Bronchial epithelial cell (primary cell): ENCODE measurements around the gene WBP11. TPM values are rescaled to one million over a fixed set of nuclear protein-coding genes. Genes with fewer than 3 reads are reported as not detected.

Experiments
- DNase-seq: peaks from one replicate; pipeline ENCODE4 v3.0.0-alpha.2; 2010; ENCODE audit warnings: low read depth
- FAIRE-seq: peaks from 2 replicates; lab custom pipeline; 2011; peaks lifted over from hg19 to GRCh38; lab: Jason Lieb, UNC
- H3K27me3 ChIP-seq: 2 replicates; pipeline ENCODE4 v1.5.1; 2011; ENCODE audit warnings: low read length; ENCODE audit not compliant: control insufficient read depth, insufficient read depth
- H3K36me3 ChIP-seq: 2 replicates; pipeline ENCODE4 v1.5.1; 2011; ENCODE audit warnings: low read length; ENCODE audit not compliant: control insufficient read depth, insufficient read depth
- H3K4me3 ChIP-seq: 2 replicates; pipeline ENCODE4 v1.5.1; 2011; ENCODE audit warnings: mild to moderate bottlenecking, low read depth, low read length, control low read depth
- total RNA-seq: library from RNA; depleted of rRNA; stranded (reverse); fragments of >200 nt; gene quantifications from 2 replicates; pipeline ENCODE4 v1.2.1, GENCODE V29; 2014
- TF ChIP-seq, protein P1 (sequence below): IDR thresholded peaks from 2 replicates; pipeline ENCODE4 v1.5.1; 2011; ENCODE audit warnings: mild to moderate bottlenecking, moderate library complexity, low read length, control low read depth, inconsistent platforms; ENCODE audit not compliant: insufficient read depth, severe bottlenecking

The WBP11 gene
- 3.7 and 9.2 TPM in 2 replicates for total RNA-seq

GRCh38 chr12:14803011-14803829, at the start of gene WBP11, which contains the start of gene C12orf60:
WBP11 (minus strand) TSS chr12:14803478; CDS start chr12:14801383, 2,095 bp downstream.
C12orf60 (plus strand) TSS chr12:14803670; CDS start chr12:14822936, 19,266 bp downstream.
- FAIRE-seq = peak; percentile 81
- DNase-seq = peak; percentile 99
- H3K36me3 ChIP-seq = peaks cover 2% of the 10 kb centered on the region
- TF ChIP-seq, protein P1, sequence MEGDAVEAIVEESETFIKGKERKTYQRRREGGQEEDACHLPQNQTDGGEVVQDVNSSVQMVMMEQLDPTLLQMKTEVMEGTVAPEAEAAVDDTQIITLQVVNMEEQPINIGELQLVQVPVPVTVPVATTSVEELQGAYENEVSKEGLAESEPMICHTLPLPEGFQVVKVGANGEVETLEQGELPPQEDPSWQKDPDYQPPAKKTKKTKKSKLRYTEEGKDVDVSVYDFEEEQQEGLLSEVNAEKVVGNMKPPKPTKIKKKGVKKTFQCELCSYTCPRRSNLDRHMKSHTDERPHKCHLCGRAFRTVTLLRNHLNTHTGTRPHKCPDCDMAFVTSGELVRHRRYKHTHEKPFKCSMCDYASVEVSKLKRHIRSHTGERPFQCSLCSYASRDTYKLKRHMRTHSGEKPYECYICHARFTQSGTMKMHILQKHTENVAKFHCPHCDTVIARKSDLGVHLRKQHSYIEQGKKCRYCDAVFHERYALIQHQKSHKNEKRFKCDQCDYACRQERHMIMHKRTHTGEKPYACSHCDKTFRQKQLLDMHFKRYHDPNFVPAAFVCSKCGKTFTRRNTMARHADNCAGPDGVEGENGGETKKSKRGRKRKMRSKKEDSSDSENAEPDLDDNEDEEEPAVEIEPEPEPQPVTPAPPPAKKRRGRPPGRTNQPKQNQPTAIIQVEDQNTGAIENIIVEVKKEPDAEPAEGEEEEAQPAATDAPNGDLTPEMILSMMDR = no peak
- H3K4me3 ChIP-seq = peak within 1 kb of the TSS; percentile 80
- H3K27me3 ChIP-seq = no peaks in the 10 kb centered on the region

GRCh38 chr12:14852880-14853279, 49.6 kb upstream of the WBP11 start:
- Histone ChIP-seq H3K4me3 (no peak overlapping the region), H3K27me3 (no peaks in the 10 kb centered on the region), H3K36me3 (no peaks in the 10 kb centered on the region)
- DNase-seq = no peak
- TF ChIP-seq, protein P1 = no peak
- FAIRE-seq = no peak

DNA sequence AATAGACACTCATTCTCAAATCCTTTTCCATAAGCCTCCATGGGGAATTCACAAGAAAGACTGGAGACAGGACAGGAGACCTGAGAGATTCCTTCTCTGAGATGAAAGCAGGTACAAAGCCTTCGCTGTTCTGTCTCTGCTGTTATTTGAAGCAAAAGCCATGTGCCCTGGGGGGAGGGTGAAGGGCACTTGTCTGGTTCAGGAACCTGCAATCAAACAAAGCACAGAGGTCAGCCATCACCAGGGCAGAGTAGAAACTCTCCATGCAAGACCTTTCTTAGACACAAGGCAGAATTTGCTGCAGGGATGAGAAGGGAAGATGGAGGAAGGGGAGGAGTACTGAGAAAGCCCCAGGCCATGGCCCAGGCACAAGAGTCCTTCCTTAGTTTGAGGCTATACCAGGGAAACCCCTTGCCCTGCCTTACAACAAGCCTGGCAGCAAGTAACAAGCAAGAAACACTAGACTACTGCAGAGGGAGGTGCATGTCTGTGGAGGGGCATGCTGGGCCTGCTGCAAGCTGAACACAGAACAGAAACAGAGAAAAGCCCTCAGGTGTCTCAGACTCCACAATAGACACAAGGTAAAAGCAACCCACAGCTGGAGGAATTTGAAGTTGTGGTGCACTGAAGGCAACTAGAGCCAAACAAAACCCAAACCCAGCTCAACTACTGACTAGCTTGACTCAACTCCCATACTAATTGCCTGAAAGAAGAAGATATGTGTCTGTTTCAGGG, 47.8 kb upstream of the WBP11 start:
- no peak for FAIRE-seq
- TF ChIP-seq, protein P1 = no peak

GRCh38 chr12:14849661-14850060, 46.4 kb upstream of the WBP11 start:
- Histone ChIP-seq H3K4me3 (no peak overlapping the region), H3K27me3 (no peaks in the 10 kb centered on the region), H3K36me3 (no peaks in the 10 kb centered on the region)
- TF ChIP-seq, protein P1 = no peak
- FAIRE-seq (no peak), DNase-seq (peak; percentile 26)

More for the DNA sequence above, 47.8 kb upstream of the WBP11 start:
- DNase-seq = no peak
- no peaks in the 10 kb centered on the region for H3K36me3 ChIP-seq
- H3K4me3 ChIP-seq = no peak overlapping the region
- no peaks in the 10 kb centered on the region for H3K27me3 ChIP-seq

DNA sequence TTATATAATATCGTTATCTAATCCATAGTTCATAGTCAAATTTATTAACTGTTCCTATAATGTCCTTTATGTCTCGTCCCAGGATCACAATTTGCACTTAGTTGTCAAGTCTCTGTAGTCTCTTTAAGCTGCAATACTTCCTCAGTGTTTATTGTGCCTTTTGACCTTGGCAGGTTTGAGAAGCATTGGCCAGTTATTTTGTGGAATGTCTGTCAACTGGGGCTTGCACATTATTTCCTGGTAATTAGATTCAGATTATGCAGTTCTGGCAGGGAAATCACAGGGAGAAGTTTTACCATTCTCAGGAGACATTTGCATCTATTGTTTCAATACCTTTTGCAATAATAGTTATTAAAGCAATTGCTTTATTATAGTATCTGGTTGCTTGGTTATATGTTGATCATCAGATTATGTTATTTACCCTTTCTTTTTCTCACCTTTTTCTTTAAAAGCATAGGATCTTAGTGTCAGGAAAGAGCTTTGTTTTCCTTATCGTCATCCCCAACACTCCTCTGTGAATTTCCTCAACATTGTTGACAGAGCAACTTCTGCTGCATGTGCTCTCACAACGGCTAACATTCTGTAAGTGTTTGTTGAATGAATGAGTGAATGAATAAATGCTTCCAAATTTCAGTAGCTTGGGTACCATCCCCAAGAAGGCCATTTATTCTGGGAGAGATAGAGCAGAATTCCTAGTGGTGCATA, 43.8 kb upstream of the WBP11 start:
- TF ChIP-seq, protein P1 = no peak
- no peak for FAIRE-seq
- no peak overlapping the region for H3K4me3 ChIP-seq

More for the DNA sequence above, 43.8 kb upstream of the WBP11 start:
- no peaks in the 10 kb centered on the region for H3K36me3 ChIP-seq
- H3K27me3 ChIP-seq = no peaks in the 10 kb centered on the region
- no peak for DNase-seq
